ENCODE data around the gene MYL2.
A peak's percentile ranks its signal among the peaks of the same experiment; 100 is the strongest.

Gene MYL2

GRCh38 chr12:110940933-110941332 is 20.6 kb upstream of the MYL2 start:
- H3K9ac ChIP-seq (ENCODE audit: low read depth, low read length): no peak overlapping the region
- no peak overlapping the region for H3K27ac ChIP-seq (ENCODE audit: low read length)
- peaks cover 8% of the 10 kb centered on the region; the same call in 1 of the 2 replicates for H3K4me1 ChIP-seq (ENCODE audit: insufficient read depth, low read length)
- H3K27me3 ChIP-seq (ENCODE audit: insufficient read depth, low read length): peaks cover 26% of the 10 kb centered on the region; the same call in 1 of the 2 replicates
- no peak overlapping the region for H3K4me3 ChIP-seq (ENCODE audit: low read length)
- peaks cover 8% of the 10 kb centered on the region for H3K9me3 ChIP-seq (ENCODE audit: insufficient read depth, low read depth, low read length)
- no peaks in the 10 kb centered on the region for H3K36me3 ChIP-seq (ENCODE audit: insufficient read depth, low read depth, low read length)

- no peak overlapping the region for H3K9ac ChIP-seq (ENCODE audit: low read depth, low read length)
- peaks cover 29% of the 10 kb centered on the region; the same call in 1 of the 2 replicates for H3K27me3 ChIP-seq (ENCODE audit: insufficient read depth, low read length)
- H3K4me3 ChIP-seq (ENCODE audit: low read length): no peak overlapping the region
- no peak overlapping the region for H3K27ac ChIP-seq (ENCODE audit: low read length)
- H3K4me1 ChIP-seq (ENCODE audit: insufficient read depth, low read length): peaks cover 12% of the 10 kb centered on the region; the same call in 1 of the 2 replicates
- 0 out of 2 replicates have a peak, but pooled peaks cover 2% of the 10 kb centered on the region for H3K9me3 ChIP-seq (ENCODE audit: insufficient read depth, low read depth, low read length)
- no peaks in the 10 kb centered on the region for H3K36me3 ChIP-seq (ENCODE audit: insufficient read depth, low read depth, low read length)
Observed at GRCh38 chr12:110940296-110940695, 19.9 kb upstream of the MYL2 start.

- Histone ChIP-seq H3K9me3 (ENCODE audit: insufficient read depth, low read depth, low read length) (no peaks in the 10 kb centered on the region), H3K36me3 (ENCODE audit: insufficient read depth, low read depth, low read length) (no peaks in the 10 kb centered on the region), H3K9ac (ENCODE audit: low read depth, low read length) (peak overlapping the region; percentile 86; the same call in 1 of the 2 replicates), H3K4me3 (ENCODE audit: low read length) (peak overlapping the region; percentile 70), H3K27ac (ENCODE audit: low read length) (no peak overlapping the region), H3K27me3 (ENCODE audit: insufficient read depth, low read length) (peaks cover 33% of the 10 kb centered on the region; the same call in 1 of the 2 replicates), H3K4me1 (ENCODE audit: insufficient read depth, low read length) (peaks cover 19% of the 10 kb centered on the region)
Observed at GRCh38 chr12:110937104-110937641, 16.8 kb upstream of the MYL2 start.

- Histone ChIP-seq H3K27ac (ENCODE audit: low read length) (peak overlapping the region; percentile 37), H3K36me3 (ENCODE audit: insufficient read depth, low read depth, low read length) (no peaks in the 10 kb centered on the region), H3K4me3 (ENCODE audit: low read length) (peak overlapping the region; percentile 70)
Observed at GRCh38 chr12:110936367-110937103, 16.2 kb upstream of the MYL2 start.

GRCh38 chr12:110935588-110935987 is 15.2 kb upstream of the MYL2 start:
- Histone ChIP-seq H3K27ac (ENCODE audit: low read length) (no peak overlapping the region), H3K27me3 (ENCODE audit: insufficient read depth, low read length) (peaks cover 33% of the 10 kb centered on the region; the same call in 1 of the 2 replicates), H3K9me3 (ENCODE audit: insufficient read depth, low read depth, low read length) (no peaks in the 10 kb centered on the region), H3K9ac (ENCODE audit: low read depth, low read length) (peak overlapping the region; percentile 86; the same call in 1 of the 2 replicates), H3K36me3 (ENCODE audit: insufficient read depth, low read depth, low read length) (no peaks in the 10 kb centered on the region), H3K4me3 (ENCODE audit: low read length) (peak overlapping the region; percentile 70), H3K4me1 (ENCODE audit: insufficient read depth, low read length) (peaks cover 21% of the 10 kb centered on the region)

More at GRCh38 chr12:110936367-110937103, 16.2 kb upstream of the MYL2 start:
- Histone ChIP-seq H3K4me1 (ENCODE audit: insufficient read depth, low read length) (peaks cover 21% of the 10 kb centered on the region), H3K27me3 (ENCODE audit: insufficient read depth, low read length) (peaks cover 33% of the 10 kb centered on the region; the same call in 1 of the 2 replicates), H3K9me3 (ENCODE audit: insufficient read depth, low read depth, low read length) (no peaks in the 10 kb centered on the region), H3K9ac (ENCODE audit: low read depth, low read length) (peak overlapping the region; percentile 86)

GRCh38 chr12:110934093-110934852 is 13.9 kb upstream of the MYL2 start:
- Histone ChIP-seq H3K4me1 (ENCODE audit: insufficient read depth, low read length) (peaks cover 21% of the 10 kb centered on the region), H3K27ac (ENCODE audit: low read length) (no peak overlapping the region), H3K27me3 (ENCODE audit: insufficient read depth, low read length) (peaks cover 23% of the 10 kb centered on the region; the same call in 1 of the 2 replicates), H3K9ac (ENCODE audit: low read depth, low read length) (peak overlapping the region; percentile 43; the same call in 1 of the 2 replicates), H3K4me3 (ENCODE audit: low read length) (peak overlapping the region; percentile 14; the same call in 1 of the 2 replicates), H3K36me3 (ENCODE audit: insufficient read depth, low read depth, low read length) (no peaks in the 10 kb centered on the region), H3K9me3 (ENCODE audit: insufficient read depth, low read depth, low read length) (no peaks in the 10 kb centered on the region)

GRCh38 chr12:110933326-110933974 is 13.1 kb upstream of the MYL2 start:
- H3K4me1 ChIP-seq (ENCODE audit: insufficient read depth, low read length): peaks cover 19% of the 10 kb centered on the region
- peaks cover 15% of the 10 kb centered on the region; the same call in 1 of the 2 replicates for H3K27me3 ChIP-seq (ENCODE audit: insufficient read depth, low read length)
- H3K9ac ChIP-seq (ENCODE audit: low read depth, low read length): no peak overlapping the region
- H3K4me3 ChIP-seq (ENCODE audit: low read length): no peak overlapping the region
- H3K36me3 ChIP-seq (ENCODE audit: insufficient read depth, low read depth, low read length): no peaks in the 10 kb centered on the region
- H3K9me3 ChIP-seq (ENCODE audit: insufficient read depth, low read depth, low read length): no peaks in the 10 kb centered on the region
- no peak overlapping the region for H3K27ac ChIP-seq (ENCODE audit: low read length)

- H3K27ac ChIP-seq (ENCODE audit: low read length): no peak overlapping the region
- no peak overlapping the region for H3K4me3 ChIP-seq (ENCODE audit: low read length)
- peaks cover 16% of the 10 kb centered on the region for H3K4me1 ChIP-seq (ENCODE audit: insufficient read depth, low read length)
- peaks cover 10% of the 10 kb centered on the region; the same call in 1 of the 2 replicates for H3K27me3 ChIP-seq (ENCODE audit: insufficient read depth, low read length)
- no peak overlapping the region for H3K9ac ChIP-seq (ENCODE audit: low read depth, low read length)
- H3K9me3 ChIP-seq (ENCODE audit: insufficient read depth, low read depth, low read length): no peaks in the 10 kb centered on the region
- no peaks in the 10 kb centered on the region for H3K36me3 ChIP-seq (ENCODE audit: insufficient read depth, low read depth, low read length)
Observed at GRCh38 chr12:110932046-110932445, 11.7 kb upstream of the MYL2 start.

GRCh38 chr12:110931315-110931728 is 10.9 kb upstream of the MYL2 start:
- H3K9ac ChIP-seq (ENCODE audit: low read depth, low read length): no peak overlapping the region
- H3K27me3 ChIP-seq (ENCODE audit: insufficient read depth, low read length): peaks cover 10% of the 10 kb centered on the region; the same call in 1 of the 2 replicates
- H3K4me1 ChIP-seq (ENCODE audit: insufficient read depth, low read length): peaks cover 16% of the 10 kb centered on the region
- H3K27ac ChIP-seq (ENCODE audit: low read length): no peak overlapping the region
- H3K4me3 ChIP-seq (ENCODE audit: low read length): no peak overlapping the region
- H3K36me3 ChIP-seq (ENCODE audit: insufficient read depth, low read depth, low read length): no peaks in the 10 kb centered on the region
- H3K9me3 ChIP-seq (ENCODE audit: insufficient read depth, low read depth, low read length): no peaks in the 10 kb centered on the region

GRCh38 chr12:110930348-110931314 is 10.3 kb upstream of the MYL2 start:
- Histone ChIP-seq H3K27ac (ENCODE audit: low read length) (no peak overlapping the region), H3K4me3 (ENCODE audit: low read length) (no peak overlapping the region), H3K4me1 (ENCODE audit: insufficient read depth, low read length) (peaks cover 10% of the 10 kb centered on the region), H3K27me3 (ENCODE audit: insufficient read depth, low read length) (peaks cover 5% of the 10 kb centered on the region; the same call in 1 of the 2 replicates), H3K9ac (ENCODE audit: low read depth, low read length) (no peak overlapping the region), H3K9me3 (ENCODE audit: insufficient read depth, low read depth, low read length) (no peaks in the 10 kb centered on the region), H3K36me3 (ENCODE audit: insufficient read depth, low read depth, low read length) (no peaks in the 10 kb centered on the region)

All from iPS-20b (cell line).